Right hindlimb (tissue), 1 donor: ENCODE results near the gene NR1I3.
"Not testable (repeated sequence)": the region's sequence is repeated elsewhere in the genome, so short reads cannot be mapped to it uniquely, and the experiment has no call there.

Source experiments
- DNase-seq: peaks from one replicate; pipeline ENCODE4 v3.0.0-alpha.2; 2018

The NR1I3 gene

DNA sequence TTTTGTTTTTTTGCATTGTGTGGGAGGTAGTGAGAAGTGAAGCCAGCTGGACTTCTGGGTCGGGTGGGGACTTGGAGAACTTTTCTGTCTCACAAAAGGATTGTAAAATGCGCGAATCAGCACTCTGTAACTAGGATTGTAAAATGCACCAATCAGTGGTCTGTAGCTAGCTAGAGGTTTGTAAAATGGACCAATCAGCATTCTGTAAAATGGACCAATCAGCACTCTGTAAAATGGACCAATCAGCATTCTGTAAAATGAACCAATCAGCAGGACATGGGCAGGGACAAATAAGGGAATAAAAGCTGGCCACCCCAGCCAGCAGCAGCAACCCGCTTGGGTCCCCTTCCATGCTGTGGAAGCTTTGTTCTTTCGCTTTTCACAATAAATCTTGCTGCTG, 12.1 kb upstream of the NR1I3 start:
- not testable (repeated sequence) for DNase-seq

DNA sequence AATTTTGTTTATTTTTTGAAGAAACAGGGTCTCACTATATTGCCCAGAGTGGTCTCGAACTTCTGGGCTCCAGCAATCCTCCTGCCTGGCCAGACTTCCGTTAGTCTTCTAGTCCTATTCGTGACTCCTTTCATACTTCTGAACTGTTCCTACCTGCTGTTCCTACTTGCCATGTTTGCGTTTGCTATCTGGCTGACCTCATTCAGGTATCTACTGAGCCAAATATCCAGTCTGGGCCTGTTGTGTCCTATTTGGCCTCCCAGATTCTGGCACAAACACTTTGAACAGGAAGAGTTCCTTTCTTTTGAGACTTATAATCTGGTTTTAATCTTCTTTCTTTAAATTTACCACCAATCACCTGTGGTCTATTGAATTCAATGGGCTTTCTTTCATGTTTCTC, 6.9 kb upstream of the NR1I3 start:
- no peak for DNase-seq

DNA sequence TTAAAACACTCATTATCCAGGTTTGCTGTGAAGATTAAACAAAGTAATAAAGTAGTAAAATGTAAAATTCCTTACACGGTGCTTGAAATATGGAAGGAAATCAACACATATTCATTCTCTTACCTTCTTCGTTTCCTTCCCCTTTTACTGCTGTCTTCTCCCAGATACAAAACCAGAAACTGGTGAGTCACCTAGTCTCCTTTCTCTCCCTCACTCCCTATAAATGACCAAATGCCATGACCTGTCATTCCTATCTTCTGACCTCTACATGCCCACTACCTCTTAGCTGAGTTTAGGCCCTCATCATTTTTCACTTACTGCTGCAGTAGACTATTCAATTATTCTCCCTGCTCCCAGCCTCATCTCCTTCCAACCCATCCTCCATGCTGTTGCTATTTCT, 4.3 kb upstream of the NR1I3 start:
- DNase-seq: no peak

DNA sequence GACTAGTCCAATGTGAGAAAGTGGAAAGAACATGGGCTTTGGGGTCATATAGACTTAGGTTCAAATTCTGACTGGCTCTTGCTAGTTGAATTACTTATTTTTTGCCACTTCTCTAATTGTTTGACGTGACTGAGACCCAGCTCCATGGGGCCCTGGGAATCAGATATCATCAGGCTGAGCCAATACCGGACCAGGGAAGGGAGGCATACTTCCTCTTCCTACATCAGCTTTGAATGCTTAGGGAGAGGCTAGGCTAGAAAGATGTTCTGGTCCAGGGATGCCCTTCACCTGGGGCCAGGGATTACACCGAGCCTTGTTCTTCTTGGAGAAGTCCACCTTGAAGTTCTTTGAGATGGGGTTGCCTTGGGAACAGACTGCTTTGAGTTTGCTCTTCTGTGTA, 3.7 kb upstream of the NR1I3 start:
- DNase-seq: no peak

DNA sequence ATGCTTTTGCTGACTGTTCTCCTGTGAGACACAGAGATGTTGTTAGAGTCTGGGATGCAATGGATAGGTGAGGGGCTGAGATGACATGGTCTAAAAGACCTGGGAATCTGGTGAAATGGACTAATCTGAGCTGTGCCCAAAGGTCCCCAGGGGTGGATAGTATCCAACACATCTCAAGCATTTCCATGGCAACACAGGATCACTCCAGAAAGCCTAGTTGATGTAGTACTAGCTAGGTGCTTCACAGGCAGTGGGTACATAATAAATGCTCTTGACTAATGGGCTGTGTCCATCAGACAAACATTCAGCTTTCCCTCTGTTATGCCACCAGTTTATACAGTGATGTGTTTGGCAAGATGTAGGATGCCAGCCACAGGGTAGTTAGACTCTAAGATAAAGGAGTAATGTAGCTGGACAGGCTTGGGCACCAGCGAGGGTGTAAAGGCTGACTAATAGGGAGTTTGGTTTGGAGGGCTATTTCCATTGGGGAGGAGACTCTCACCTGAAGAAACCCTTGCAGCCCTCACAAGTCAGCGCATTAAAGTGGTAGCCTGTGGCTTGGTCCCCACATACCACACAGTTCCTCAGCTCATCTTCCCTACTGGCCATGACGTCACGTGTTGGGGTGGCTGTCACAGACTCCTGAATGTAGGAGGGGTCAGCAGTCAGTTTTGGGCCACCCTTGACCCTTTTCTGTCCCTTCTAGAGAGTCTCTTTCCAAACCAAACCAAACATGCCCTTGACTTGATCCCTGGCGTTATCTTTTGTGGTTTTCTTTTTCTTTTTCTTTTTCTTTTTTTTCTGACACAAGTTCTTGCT, 1.8 kb downstream of the NR1I3 start:
- no peak for DNase-seq

DNA sequence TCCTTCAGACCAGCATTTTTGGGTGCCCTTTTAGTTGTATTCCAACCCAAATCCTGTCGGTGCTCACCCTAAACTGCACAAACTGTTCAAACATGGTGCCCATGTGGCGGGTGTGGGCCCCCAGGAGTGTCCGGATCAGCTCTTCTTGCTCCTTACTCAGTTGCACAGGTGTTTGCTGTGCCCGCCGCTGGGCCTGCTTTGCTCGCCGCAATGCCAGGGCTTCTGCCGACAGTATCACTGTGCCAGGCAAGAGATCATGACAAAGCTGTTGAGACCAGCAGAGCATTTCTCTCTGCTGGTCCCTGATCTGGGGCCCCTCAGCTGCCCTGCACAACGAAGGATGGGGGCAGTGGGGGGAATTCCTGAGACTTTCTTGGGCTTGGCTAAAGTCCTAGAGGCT, 4.9 kb downstream of the NR1I3 start:
- DNase-seq: no peak

DNA sequence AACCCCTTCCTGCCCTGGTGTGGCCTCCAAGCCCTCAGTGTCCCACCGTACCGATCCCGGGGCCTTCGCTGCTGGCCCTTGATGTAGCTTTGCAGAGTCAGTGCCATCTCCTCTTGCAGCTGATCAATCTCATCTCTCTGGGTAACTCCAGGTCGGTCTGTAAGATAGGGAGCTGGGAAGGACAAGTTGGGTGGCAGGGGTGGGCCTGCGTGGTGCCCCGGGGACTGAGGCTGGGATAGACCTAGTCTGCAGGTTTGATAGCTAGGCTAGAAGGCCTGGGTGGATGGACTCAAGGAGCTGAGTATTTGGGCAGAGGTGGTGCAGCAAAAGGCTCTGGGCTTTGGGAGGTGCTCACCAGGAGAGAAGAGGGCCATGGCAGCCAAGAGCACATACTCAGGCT, 7.2 kb downstream of the NR1I3 start:
- no peak for DNase-seq

DNA sequence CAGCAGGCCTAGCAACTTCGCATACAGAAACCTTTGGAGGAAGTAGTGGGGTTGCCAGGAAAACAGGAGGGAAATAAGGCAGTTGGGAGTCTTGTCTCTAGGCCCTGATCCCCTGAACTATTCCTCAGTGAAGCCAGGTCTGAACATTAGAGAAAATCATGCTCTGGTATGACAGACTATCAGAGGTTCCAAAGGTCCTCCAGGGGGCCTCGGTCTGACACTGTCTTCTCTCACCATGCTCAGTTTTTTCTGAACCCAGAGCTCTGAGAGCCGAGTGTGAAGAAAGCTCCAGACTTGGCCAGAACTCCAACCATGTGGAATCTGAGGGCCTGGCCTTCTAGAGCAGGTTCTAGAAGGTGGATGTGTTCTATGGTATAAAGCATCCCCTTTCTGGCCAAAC, 8.1 kb downstream of the NR1I3 start:
- no peak for DNase-seq

DNA sequence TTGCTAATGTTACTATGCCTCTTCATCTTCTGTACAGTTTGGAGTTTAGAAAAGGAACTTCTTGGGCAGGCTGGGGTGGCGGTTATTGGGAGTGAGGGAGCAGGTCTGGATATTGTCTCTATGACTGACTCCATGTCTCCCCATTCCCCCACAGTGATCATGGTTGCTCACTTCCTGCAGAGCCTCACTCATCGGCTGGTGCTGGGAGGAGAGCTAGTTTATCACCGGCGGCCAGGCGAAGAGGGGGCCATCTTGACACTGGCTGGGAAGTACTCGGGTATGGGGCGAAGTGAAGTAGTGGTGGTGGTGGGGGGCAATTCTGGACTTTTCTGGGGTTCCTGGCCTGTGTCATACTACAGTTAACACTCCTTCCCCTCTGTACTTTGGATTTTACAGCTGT, 10.0 kb downstream of the NR1I3 start:
- DNase-seq: no peak

DNA sequence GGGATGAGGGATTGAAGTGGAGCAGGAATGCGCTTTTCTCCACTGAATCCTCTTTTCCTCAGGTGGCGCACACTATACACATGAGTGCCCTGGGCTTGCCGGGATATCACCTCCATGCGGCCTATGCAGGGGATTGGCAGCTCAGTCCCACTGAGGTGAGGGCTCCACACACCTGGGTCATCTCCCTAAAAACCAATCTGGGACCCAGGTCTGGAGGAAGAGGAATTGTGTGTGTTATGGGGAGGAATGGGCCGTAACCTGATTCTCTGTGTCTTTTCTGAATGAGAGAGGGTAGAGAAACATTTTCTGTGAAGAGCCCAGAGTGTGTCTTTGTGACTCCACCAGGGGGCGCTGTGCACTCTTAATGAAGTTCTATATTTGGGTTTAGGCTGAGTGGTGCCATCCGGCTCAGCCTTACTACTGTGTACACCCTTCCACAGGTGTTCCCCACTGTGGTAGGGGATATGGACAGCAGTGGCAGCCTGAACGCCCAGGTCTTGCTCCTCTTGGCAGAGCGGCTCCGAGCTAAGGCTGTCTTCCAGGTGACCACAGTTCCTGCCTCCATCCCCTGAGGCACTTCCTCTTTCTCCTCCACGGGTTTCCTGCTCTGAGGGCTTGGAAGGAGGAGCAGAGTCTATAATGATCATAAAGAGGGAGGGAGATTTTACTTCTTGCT, 10.7 kb downstream of the NR1I3 start:
- DNase-seq: peak; percentile 76

DNA sequence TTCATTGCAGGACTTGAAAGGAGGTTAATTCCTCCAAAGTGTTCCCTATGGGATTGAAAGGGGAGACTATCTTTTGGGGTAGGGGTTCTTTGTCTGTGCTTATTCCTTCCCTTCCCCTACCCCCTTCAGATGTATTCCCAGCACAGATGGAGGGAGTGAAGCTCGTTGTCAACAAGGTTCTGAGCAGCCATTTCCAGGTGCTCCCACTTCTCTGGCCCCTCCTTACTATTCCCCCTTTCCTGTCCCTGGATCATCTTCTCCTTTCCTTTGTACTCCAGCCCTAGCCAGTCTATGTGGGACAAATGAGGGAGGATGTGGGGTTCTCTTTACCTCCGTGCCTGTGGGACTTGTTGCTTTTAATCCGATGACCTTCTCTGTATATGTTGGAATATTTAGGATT, 11.2 kb downstream of the NR1I3 start:
- no peak for DNase-seq

DNA sequence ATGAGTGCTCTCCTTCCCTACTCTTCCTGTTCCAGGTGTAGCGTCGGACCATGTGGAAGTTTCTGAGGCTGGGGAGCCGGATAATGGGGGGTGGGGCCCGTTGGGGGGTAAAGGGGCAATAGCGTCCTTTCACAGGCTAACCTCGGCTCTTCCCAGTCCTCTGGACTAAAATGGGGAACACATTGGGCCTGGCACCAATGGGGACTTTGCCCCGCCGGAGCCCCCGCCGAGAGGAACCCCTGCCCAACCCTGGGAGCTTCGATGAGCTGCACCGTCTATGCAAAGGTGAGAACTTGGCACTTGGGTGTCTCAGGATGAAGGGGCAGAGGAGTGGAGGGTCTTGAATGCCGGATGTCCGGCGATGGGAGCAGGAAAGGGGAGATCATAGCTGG, 11.7 kb downstream of the NR1I3 start:
- DNase-seq: peak; percentile 22

DNA sequence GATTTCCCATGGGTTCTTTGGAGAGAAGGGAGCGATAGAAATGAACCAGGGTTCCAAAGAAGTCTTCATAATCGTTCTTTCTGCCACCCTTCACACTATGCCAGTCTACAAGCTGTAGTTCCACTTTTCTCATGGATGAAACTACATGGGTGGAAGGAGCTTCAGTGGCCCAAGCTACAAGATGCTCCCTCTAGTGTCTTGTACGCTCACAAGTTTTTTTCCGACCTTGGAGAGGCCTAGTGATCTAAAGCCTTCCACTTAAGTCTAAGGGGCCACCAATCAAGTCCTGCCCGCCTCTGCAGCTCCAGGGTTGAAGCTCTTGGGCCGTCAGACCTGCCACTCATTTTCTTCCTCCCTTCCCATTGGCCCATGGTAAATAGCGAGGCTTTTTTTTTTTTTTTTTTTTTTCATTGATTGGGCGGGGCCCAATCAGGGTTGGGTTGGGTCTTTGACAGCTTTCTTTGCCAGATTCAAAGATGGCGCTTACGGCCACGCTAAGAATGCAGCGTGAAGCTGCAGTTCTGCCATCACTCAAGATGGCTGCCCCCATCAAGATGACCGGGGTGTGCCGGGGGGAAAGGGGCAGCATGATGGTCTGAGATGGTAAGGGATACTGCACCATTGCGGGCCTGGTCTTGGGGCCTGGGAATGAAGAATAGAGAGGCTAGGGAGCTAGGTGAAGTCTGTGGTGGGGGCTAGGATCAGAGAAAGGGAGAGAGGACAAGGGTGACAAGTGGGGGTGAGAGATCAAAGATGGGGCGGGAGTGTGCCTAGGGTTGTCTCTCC, 12.3 kb downstream of the NR1I3 start, which contains the start of gene TOMM40L:
TSS of gene TOMM40L (plus strand) at position 527 of the 786 bp plus-strand sequence. CDS start 430 bp downstream, outside the sequence.
- peak; percentile 92 for DNase-seq

DNA sequence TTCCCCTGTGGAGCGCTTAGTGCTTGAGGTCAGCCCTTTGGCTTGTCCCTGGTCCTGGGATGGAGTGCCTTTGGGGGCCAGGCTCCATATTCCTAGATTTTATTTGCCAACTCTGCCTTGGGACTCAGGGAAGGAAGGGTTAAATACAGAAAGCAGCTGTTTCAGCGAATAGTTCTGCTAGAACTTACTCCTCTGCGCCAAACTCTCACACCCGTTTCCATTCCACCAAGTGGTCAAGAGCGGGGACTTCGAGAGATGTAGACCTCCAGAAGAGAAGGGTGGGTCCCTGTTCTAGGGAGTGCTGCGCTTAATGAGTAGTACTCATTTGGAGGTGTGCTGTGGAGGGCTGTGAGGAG, 12.8 kb downstream of the NR1I3 start:
- DNase-seq: no peak

DNA sequence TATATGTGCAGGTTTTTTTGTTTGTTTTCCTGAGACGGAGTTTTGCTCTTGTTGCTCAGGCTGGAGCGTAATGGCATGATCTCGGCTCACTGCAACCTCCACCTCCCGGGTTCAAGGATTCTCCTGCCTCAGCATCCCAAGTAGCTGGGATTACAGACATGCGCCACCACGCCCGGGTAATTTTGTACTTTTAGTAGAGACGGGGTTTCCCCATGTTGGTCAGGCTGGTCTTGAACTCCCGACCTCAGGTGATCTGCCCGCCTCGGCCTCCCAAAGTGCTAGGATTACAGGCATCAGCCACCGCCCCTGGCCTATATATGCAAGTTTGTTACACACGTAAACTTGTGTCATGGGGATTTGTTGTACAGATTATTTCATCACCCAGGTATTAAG, 13.3 kb downstream of the NR1I3 start:
- DNase-seq: not testable (repeated sequence)

DNA sequence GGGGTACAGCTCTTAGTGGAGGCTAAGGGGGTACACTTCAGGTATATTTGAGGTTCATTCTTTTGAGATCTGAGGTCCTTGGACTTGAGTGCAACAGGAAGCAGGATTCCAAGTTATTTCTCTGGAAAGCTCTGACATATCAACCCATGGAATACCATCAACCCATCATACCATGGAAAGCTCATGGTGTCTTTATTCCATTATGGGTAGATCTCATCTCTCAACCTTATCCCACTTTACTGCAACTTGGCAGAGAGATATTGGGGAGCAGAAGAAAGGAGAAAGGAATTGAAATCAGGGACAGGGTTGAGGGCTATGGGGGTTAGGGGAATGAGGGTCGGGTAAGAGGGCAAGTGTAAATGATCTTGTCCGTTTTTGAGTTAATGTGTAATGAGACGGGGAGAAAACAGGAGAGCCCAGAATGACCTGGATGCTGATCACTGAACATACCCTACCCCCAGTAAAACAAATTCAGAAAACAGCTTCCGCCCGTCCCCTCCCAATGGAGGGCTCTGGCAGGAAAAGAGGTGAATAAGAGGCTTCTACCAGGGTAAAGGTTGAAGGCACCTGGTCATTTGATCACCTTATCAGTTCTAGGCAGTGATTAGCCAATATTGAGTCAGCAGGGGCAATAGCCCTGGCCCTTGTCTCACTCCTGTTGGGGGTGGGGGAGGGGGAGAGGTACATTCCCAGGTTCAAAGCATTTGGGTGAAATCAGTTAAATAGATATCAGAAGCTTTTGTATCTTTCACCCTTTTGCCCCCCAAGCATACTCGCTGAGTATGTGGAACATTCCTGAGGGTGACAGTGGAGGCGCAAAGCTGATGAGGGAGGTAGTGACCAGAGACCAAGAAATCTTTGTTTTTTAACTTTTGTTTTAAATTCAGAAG, 14.0 kb downstream of the NR1I3 start:
- DNase-seq: no peak

DNA sequence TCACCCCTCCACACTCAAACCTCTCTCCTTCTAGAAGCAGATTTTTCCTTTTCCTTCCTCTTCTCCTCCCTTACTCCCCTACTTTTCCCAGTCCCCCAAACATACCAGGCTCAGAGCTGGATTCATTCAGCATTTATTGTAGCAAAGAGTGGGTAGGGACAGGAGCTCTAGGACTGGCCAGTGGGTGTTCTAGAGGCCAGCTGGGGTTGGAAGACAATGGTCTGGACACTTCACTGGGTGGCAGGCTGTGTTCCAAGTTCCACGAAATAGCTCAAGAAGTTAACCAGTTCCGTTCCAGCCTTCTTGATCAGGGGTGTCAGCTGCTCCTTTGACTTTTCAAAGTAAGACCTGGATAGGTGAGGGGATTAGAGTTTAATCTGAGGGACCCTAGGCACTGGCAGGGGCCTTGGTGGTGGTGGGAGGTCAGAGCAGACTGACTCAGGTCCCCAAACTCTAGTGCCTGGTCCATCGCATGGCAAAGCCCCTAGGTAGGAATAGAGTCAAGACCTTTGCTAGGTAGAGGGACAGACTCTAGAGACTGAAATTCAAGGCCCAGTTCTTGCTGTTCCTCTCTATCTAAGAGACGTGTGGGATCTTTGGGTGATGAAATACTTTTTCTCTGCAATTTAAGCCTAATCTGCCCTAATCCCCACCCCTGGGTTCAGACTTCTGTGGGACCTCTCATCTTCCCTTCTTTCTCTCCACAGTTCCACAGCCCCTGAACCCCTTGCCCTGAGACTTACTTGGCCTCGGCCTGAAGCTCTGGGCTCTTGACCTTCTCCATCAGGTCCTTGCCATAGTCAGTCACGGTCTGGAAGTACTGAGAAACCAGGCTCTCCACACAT, 15.6 kb downstream of the NR1I3 start:
- DNase-seq: no peak

DNA sequence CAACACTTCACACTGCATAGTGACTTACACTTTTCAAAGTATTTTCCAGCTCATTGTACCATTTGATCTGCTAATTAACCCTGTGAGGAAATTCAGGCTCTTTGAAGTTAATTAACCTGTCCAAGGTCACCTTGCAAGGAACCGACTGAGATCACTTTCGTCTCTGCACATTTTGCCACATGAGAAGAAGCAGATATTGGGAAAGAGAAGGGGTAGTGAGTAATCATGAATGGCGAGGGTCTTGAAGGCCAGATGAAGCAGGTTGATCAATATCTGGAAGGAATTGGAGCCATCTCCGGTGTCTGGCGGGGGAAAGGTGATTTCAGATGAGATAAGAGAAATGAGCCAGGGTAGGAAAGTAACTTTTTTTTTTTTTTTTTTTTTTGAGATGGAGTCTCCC, 18.0 kb downstream of the NR1I3 start:
- no peak for DNase-seq

DNA sequence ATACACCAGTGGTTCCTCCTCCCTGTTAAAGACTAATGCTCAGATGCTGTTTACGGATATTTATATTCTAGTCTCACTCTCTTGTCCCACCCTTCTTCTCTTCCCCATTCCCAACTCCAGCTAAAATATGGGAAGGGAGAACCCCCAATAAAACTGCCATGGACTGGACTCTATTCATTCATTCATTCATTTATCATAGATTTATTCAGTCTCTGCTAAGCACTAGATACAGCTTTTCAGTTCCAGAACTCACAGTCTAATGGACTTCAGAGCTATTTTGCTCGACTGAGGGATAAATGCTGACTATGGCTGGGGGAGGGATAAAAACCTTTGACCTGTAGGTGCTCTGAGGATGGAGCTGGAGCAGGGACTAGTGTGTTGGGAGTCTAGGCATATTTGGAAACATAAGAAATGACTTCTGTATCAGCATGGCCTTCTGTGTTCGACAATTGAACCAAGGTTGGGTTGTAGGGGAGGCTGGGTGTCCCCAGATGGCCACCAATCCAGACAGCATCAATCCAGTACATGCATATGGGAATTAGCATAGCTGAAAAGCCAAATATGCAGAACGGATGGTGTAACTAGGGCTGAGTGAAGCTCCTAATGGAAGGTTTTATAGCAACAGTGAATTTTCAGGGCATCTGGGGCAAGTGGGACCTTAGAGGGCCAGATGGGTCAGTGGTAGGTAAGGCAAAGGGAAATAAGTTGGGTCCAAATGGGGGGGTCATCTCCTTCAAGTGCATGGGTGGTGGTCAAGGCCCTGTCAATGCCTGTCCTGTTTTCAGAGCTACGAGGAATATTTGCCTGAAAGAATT, 18.7 kb downstream of the NR1I3 start:
- DNase-seq: no peak

DNA sequence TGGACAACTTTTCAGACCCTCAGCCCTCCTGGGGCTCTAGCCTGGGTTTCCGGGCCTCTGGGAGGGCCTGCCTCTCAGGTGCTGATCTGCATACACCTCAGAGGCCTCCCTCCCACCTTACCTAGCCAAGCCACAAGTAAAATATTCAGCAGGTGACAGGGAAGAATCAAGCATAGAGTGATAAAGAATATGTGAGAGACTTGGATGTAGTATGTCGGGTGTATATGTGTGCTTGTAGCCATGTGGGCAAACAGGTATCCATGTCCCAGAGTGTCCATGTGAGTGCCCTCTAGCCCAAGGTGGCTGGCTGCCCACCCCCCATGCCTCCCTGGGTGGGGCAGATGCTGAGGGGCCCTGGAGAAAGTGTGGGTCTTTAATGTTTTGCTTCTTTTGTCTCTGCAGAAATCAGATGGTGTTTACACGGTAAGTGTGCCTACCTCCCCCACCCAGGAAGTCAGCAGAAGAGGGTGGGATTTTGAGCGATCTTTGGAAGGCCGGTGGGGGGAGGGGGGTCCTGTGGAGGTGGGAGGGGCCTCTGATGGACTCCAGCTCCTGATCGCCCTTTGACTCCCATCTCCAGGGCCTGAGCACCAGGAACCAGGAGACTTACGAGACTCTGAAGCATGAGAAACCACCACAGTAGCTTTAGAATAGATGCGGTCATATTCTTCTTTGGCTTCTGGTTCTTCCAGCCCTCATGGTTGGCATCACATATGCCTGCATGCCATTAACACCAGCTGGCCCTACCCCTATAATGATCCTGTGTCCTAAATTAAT, 19.5 kb downstream of the NR1I3 start:
- no peak for DNase-seq
